ENCODE data around the gene PHLDB2.

DNA sequence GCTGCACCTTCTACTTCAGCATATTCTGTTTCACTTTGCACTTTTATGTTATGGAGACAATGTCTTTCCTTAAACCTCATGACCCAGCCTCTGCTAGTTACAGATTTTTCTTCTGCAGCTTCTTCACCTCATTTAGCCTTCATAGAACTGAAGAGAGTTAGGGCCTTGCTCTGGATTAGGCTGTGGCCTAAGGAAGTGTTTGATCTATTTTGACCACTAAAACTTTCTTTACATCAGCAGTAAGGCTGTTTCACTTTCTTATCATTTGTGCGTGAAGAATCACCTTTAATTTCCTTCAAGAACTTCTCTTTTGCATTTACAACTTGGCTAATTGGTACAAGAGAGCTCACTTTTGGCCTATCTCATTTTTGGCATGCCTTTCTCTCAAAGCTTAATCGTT is 40.9 kb downstream of the PHLDB2 start:
- TF ChIP-seq MYC (IDR thresholded peaks at IDR 0.05; ENCODE audit: low read depth, low read length) (no peak), POLR2A (IDR thresholded peaks at IDR 0.05; ENCODE audit: extremely low read depth, insufficient read length) (no peak)
- TF ChIP-seq, protein P1, sequence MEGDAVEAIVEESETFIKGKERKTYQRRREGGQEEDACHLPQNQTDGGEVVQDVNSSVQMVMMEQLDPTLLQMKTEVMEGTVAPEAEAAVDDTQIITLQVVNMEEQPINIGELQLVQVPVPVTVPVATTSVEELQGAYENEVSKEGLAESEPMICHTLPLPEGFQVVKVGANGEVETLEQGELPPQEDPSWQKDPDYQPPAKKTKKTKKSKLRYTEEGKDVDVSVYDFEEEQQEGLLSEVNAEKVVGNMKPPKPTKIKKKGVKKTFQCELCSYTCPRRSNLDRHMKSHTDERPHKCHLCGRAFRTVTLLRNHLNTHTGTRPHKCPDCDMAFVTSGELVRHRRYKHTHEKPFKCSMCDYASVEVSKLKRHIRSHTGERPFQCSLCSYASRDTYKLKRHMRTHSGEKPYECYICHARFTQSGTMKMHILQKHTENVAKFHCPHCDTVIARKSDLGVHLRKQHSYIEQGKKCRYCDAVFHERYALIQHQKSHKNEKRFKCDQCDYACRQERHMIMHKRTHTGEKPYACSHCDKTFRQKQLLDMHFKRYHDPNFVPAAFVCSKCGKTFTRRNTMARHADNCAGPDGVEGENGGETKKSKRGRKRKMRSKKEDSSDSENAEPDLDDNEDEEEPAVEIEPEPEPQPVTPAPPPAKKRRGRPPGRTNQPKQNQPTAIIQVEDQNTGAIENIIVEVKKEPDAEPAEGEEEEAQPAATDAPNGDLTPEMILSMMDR (IDR thresholded peaks at IDR 0.05; ENCODE audit: low read depth, low read length) = no peak

All from NB4 (cell line).